Measurements from ENCODE around the gene LRIG2.
A peak's percentile ranks its signal among the peaks of the same experiment; 100 is the strongest.
"Not testable (repeated sequence)": the region's sequence is repeated elsewhere in the genome, so short reads cannot be mapped to it uniquely, and the experiment has no call there.

LRIG2 gene

GRCh38 chr1:113128116-113128515, 55.1 kb downstream of the LRIG2 start:
- no peak for DNase-seq

DNA sequence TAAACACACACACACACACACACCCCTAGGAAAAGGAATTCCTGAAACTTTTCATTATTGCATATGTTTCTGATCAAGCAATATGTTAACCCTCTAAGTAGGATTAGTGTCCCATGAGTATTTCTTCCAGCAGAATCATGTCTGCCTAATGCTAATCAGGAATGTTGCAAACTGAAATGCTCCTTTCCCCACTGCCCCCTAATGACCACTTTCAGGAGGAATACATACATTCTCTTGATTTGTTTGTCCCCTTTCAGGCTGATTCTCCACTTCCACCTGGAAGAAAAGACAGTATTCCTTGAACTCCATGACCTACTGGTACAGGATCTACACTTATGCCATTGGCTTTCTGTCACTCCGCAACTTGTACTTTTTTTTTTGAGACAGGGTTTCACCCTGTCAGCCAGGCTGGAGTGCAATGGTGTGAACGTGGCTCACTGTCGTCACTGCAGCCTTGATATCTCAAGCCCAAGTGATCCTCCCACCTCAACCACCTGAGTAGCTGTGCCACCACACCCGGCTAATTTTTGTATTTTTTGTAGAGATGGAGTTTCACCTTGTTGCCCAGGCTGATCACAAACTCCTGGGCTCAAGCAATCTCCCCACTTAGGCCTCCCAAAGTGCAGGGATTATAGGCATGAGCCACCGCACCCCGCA, 56.7 kb downstream of the LRIG2 start:
- no peak for DNase-seq

- DNase-seq: no peak
These were observed 60.0 kb downstream of the LRIG2 start for GRCh38 chr1:113133038-113133437.

GRCh38 chr1:113133759-113134158, 60.8 kb downstream of the LRIG2 start:
- no peak for DNase-seq

- DNase-seq: no peak
These were observed 62.5 kb downstream of the LRIG2 start for GRCh38 chr1:113135460-113135859.

- DNase-seq: no peak
These were observed 63.5 kb downstream of the LRIG2 start for GRCh38 chr1:113136476-113136875.

DNA sequence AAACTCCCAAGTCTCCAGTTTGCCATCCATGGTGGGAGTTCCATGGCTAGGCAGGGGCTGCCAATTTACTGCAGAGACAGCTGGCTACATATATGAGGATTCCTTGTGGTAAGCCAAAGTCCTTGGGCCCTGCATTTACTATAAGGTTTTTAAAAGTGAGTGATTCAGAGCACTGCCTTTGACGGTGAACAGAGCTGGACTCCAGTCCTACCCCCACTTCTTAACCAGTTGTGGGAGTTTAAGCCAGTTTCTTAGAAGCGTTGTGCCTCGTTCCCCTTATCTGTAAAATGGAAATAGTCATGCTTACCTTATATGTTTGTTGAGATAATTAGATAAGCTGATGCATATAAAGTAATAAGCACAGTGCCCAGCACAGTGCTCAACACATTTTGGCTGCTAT, 64.6 kb downstream of the LRIG2 start:
- no peak for DNase-seq

GRCh38 chr1:113138778-113139177, 65.8 kb downstream of the LRIG2 start:
- no peak for DNase-seq

DNA sequence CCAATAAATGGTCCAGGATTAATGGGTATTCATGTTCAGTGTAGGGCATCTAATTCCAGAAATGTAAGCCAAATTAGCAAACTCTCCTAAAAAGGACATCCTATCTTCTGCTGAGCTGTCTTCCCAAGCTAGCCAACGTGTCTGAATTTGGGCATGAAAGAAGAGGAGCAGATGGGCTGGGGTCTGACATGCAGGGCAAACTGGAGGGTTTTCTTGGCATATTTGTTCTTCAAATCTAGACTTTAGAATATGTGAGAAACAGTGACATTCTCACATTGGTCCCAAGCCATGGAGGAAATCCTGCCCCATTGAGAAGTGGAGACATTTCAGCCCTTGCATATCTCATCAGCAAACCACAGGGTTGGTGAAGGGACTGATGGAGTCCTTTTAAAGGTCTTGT, 67.2 kb downstream of the LRIG2 start:
- no peak for DNase-seq

DNA sequence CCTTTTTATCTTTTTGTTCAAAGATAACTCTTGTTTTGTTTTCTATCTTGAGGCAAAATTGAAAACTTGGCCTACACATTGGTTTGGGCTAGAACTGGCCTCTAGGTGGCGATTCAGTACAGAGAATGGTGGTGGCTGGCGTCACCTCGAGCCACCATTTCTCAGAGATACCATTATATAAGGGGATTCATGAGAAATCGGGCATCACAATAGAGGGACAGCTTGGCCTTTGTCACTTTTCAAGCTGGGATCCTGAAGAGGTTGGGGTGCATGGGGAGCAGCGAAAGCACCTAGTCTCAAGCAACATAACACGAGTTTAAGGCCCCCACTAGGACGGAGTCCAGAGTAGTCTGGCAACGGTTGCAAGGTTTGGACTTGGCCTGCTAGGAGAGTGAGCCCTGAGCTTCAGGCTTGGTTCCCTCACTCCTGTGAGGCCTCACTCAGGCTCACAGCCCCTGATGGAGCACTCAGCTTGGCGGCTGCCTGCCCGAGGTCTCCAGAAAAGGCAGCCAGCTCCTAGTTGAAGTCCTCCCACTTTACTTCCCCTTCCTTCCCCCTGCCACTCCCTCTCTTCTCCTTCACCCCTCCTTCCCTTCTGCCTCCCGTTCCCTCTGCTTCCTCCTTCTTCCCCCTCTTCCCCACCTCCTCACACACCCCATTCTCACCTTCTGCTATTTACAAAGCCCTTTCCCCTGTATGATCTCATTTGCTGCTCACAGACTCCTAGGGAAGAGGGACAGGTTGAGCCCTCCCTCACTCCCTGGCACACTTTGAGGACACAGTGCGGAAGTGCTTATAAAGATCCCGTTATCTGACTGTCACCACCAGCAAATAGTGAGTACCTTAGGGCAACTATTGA, 67.8 kb downstream of the LRIG2 start:
- peak; percentile 65 for DNase-seq

DNA sequence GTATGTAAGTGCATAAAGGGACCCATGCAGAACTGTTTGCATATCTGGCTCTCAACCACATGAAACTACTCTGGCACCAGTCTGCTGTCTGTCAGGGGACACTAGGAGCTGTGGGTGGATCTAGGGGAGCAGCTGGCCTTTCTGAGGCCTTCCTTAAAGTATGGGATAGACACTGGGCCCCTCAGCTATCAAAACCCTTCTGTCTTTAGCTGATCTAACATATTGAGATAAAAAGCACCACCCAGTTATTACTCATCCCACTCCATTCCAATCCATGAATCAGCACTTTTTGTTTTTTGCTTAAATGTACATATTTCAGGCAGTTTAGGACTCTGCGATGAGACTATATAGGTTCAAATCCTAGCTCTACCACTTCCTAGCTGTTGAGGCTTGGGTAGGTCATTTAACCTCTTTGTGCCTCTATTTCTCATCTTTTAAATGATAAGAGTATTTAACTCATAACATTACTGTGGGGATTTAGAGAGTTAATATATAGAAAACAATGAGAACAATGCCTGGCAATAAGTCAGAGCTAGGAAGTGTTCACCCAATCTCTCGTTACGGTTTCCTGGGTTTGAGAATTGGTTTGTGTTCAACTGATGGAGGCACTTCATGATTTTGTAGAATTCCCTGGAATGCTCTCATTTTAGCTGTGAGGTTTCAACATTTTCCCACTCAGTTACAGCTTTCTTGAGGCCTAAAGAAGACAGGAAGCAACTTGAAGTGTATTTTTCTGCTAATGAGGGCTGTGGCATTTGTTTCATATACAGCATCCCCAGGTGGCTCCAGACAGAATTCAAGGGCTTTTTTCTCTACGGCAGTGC, 68.9 kb downstream of the LRIG2 start:
- DNase-seq: no peak

GRCh38 chr1:113142791-113143190, 69.8 kb downstream of the LRIG2 start:
- DNase-seq: no peak

DNA sequence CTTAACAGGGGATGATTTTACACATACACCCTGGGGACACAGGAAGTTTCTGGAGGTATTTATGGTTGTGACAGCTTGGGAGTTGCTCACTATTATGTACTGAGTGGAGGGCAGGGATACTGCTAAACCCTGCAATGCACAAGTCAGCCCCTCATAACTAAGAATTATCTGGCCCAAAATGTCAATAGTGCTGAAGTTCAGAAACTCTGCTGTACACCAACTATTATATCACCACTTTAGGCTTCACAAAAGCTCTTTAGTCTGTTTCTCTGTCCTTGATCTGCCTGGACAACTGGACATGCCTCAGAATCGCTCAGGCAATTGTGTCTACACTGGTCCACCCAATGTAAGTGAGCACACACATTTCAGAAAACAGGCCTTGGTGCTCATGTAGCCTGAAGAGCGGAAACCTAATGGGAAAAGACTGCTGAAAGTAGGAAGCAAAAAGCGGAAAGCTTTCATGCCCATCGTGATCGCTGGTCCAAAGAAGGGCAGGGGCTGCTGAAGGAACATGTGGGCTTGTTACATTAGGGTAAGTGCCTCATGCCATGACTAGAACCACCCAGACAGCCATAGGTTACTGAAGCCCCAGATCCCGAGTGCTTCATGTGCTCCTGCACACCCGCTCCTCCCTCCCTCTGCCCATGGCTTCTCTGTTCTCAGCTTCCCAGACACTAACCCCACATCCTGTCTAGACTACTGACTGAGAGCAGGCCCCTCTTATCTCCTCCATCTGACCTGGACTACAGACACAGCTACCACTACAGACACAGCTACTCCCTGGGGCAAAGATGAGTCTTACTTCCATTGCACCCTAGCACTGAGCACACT, 73.5 kb downstream of the LRIG2 start:
- peak; percentile 46 for DNase-seq

- DNase-seq: no peak
These were observed 74.2 kb downstream of the LRIG2 start for GRCh38 chr1:113147073-113147625.

GRCh38 chr1:113147826-113148225, 74.8 kb downstream of the LRIG2 start:
- DNase-seq: no peak

GRCh38 chr1:113150494-113150893, 77.5 kb downstream of the LRIG2 start:
- DNase-seq: not testable (repeated sequence)

- no peak for DNase-seq
These were observed 80.3 kb downstream of the LRIG2 start for GRCh38 chr1:113153116-113153803.

- no peak for DNase-seq
These were observed 83.4 kb downstream of the LRIG2 start for GRCh38 chr1:113156368-113156767.

DNA sequence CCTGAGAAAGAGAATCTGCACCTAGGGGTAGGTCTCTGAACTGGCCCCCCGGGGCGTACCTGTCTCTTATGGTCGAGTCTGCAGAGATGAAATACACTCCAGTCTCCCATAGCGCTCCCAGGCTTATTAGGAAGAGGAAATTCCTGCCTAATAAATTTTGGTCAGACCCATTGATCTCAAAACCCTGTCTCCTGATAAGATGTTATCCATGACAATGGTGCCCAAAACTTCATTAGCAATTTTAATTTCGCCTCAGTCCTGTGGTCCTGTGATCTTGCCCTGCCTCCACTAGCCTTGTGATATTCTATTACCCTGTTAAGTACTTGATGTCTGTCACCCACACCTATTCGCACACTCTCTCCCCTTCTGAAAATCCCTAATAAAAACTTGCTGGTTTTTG, 85.7 kb downstream of the LRIG2 start:
- DNase-seq: not testable (repeated sequence)

DNA sequence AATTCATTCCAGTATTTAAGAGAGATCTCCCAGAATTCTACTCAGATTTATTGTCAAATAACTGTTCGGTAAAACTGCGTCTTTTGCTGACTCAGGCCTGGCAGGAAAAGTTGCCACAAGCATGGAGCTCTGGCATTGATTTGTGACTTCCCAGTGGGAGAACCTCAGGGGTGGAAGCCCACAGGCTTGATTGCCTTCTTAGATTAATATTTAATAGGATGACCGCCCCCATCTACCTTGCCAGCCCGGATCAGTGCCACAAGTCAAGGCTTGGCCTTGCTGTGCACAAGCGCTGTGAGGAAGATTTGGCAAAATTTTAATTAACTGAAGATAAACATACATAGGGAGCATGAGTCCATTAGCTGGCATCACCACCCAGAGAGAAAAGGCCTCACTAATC, 93.5 kb downstream of the LRIG2 start:
- DNase-seq: no peak

GRCh38 chr1:113168946-113169345, 95.9 kb downstream of the LRIG2 start:
- no peak for DNase-seq

GRCh38 chr1:113169591-113169990, 96.6 kb downstream of the LRIG2 start:
- no peak for DNase-seq

All from CD4-positive, alpha-beta T cell treated with Interleukin-17A for 4 hours (primary cell).